ENCODE measurements around the gene BTK. TPM values are rescaled to one million over a fixed set of nuclear protein-coding genes. Genes with fewer than 3 reads are reported as not detected.
"Not testable (repeated sequence)": the region's sequence is repeated elsewhere in the genome, so short reads cannot be mapped to it uniquely, and the experiment has no call there.

The BTK gene
- total RNA-seq, 1 experiment from 2014 or later = not detected

DNA sequence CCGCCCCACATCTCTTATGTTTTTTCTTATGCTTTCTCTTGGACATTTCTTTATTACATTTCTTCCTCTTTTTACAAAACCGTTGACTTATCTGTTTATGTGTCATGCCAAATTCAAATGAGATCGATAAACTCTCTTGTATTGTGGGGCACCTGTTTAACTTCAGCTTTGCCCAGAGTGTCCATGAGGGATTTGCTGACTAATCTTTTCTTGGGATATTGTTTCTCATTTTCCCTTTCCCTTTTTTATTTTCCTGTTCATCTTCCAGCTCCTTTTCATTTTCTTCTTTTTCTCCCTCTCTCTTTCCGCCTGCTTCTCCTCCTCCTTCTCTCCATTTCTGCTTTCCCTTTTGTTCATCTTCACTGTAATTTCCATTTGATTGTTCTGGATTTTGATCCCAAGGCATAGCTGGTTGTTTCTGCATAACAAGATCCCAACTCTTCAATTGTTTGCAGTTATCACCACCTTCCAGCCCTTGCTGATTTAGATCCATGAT lies 48.2 kb downstream of the BTK start:
- Histone ChIP-seq H3K9me3 (ENCODE audit: low read depth, low read length, poor library complexity, severe bottlenecking) (no peaks in the 10 kb centered on the region), H3K27me3 (replicated peaks; ENCODE audit: insufficient read depth, low read depth, low read length, poor library complexity) (no peaks in the 10 kb centered on the region), H3K36me3 (ENCODE audit: insufficient read depth, low read length, poor library complexity, severe bottlenecking) (no peaks in the 10 kb centered on the region), H3K4me1 (ENCODE audit: insufficient read depth, low read length, poor library complexity, severe bottlenecking) (no peaks in the 10 kb centered on the region), H3K27ac (ENCODE audit: low read depth, low read length, poor library complexity, severe bottlenecking) (no peak overlapping the region), H3K4me3 (ENCODE audit: low read depth, low read length, poor library complexity, severe bottlenecking) (no peak overlapping the region)
- BruUV-seq (replicated peaks) = no TSS peak
- no peak for DNase-seq (ENCODE audit: low spot score)
- TF ChIP-seq EZH2 (IDR thresholded peaks at IDR 0.05; ENCODE audit: borderline replicate concordance, low read depth, low read length, poor library complexity, severe bottlenecking) = no peak
- TF ChIP-seq, protein P1, sequence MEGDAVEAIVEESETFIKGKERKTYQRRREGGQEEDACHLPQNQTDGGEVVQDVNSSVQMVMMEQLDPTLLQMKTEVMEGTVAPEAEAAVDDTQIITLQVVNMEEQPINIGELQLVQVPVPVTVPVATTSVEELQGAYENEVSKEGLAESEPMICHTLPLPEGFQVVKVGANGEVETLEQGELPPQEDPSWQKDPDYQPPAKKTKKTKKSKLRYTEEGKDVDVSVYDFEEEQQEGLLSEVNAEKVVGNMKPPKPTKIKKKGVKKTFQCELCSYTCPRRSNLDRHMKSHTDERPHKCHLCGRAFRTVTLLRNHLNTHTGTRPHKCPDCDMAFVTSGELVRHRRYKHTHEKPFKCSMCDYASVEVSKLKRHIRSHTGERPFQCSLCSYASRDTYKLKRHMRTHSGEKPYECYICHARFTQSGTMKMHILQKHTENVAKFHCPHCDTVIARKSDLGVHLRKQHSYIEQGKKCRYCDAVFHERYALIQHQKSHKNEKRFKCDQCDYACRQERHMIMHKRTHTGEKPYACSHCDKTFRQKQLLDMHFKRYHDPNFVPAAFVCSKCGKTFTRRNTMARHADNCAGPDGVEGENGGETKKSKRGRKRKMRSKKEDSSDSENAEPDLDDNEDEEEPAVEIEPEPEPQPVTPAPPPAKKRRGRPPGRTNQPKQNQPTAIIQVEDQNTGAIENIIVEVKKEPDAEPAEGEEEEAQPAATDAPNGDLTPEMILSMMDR (conservative IDR thresholded peaks at IDR 0.05; ENCODE audit: low read depth, low read length) = no peak
- CTCF ChIA-PET = no interaction called here
- intact Hi-C loops (cut with micrococcal nuclease; ENCODE audit: unreplicated experiment) = no loop called here
- POLR2A ChIA-PET (ENCODE audit: low non-redundant PET) = interaction anchor here (0.7 kb wide), 1 partner anchor 11 kb away, joined by 4 read pairs; the partner anchor contains the start of gene TIMM8A

- CTCF ChIA-PET; H3K9me3 ChIP-seq (ENCODE audit: low read depth, low read length, poor library complexity, severe bottlenecking); DNase-seq (ENCODE audit: low spot score); intact Hi-C loops (cut with micrococcal nuclease; ENCODE audit: unreplicated experiment); H3K27me3 ChIP-seq (replicated peaks; ENCODE audit: insufficient read depth, low read depth, low read length, poor library complexity); BruUV-seq (replicated peaks); POLR2A ChIA-PET (ENCODE audit: low non-redundant PET); H3K27ac ChIP-seq (ENCODE audit: low read depth, low read length, poor library complexity, severe bottlenecking); H3K4me1 ChIP-seq (ENCODE audit: insufficient read depth, low read length, poor library complexity, severe bottlenecking); H3K4me3 ChIP-seq (ENCODE audit: low read depth, low read length, poor library complexity, severe bottlenecking); H3K36me3 ChIP-seq (ENCODE audit: insufficient read depth, low read length, poor library complexity, severe bottlenecking): not testable (repeated sequence)
These were observed 51.7 kb downstream of the BTK start for GRCh38 chrX:101334310-101334709.

- DNase-seq (ENCODE audit: low spot score); H3K36me3 ChIP-seq (ENCODE audit: insufficient read depth, low read length, poor library complexity, severe bottlenecking); H3K27me3 ChIP-seq (replicated peaks; ENCODE audit: insufficient read depth, low read depth, low read length, poor library complexity); H3K27ac ChIP-seq (ENCODE audit: low read depth, low read length, poor library complexity, severe bottlenecking); BruUV-seq (replicated peaks); CTCF ChIA-PET; intact Hi-C loops (cut with micrococcal nuclease; ENCODE audit: unreplicated experiment); H3K4me3 ChIP-seq (ENCODE audit: low read depth, low read length, poor library complexity, severe bottlenecking); H3K9me3 ChIP-seq (ENCODE audit: low read depth, low read length, poor library complexity, severe bottlenecking); POLR2A ChIA-PET (ENCODE audit: low non-redundant PET); H3K4me1 ChIP-seq (ENCODE audit: insufficient read depth, low read length, poor library complexity, severe bottlenecking): not testable (repeated sequence)
These were observed 59.4 kb downstream of the BTK start for GRCh38 chrX:101326600-101326999.

- Histone ChIP-seq H3K27me3 (replicated peaks; ENCODE audit: insufficient read depth, low read depth, low read length, poor library complexity) (no peaks in the 10 kb centered on the region), H3K4me1 (ENCODE audit: insufficient read depth, low read length, poor library complexity, severe bottlenecking) (no peaks in the 10 kb centered on the region), H3K27ac (ENCODE audit: low read depth, low read length, poor library complexity, severe bottlenecking) (no peak overlapping the region), H3K9me3 (ENCODE audit: low read depth, low read length, poor library complexity, severe bottlenecking) (no peaks in the 10 kb centered on the region), H3K36me3 (ENCODE audit: insufficient read depth, low read length, poor library complexity, severe bottlenecking) (no peaks in the 10 kb centered on the region), H3K4me3 (ENCODE audit: low read depth, low read length, poor library complexity, severe bottlenecking) (no peak overlapping the region)
- DNase-seq (ENCODE audit: low spot score) = no peak
- BruUV-seq (replicated peaks) = no TSS peak
- intact Hi-C loops (cut with micrococcal nuclease; ENCODE audit: unreplicated experiment) = no loop called here
- TF ChIP-seq EZH2 (IDR thresholded peaks at IDR 0.05; ENCODE audit: borderline replicate concordance, low read depth, low read length, poor library complexity, severe bottlenecking) = no peak
- TF ChIP-seq, protein P1 (conservative IDR thresholded peaks at IDR 0.05; ENCODE audit: low read depth, low read length) = no peak
- CTCF ChIA-PET = no interaction called here
- POLR2A ChIA-PET (ENCODE audit: low non-redundant PET) = no interaction called here
These were observed 82.2 kb downstream of the BTK start for GRCh38 chrX:101303790-101304189.

Other genes starting within 250 kb of the BTK start
- 0.45 and 0.68 TPM in 2 replicates for gene DRP2, start 166.4 kb downstream of the BTK start, total RNA-seq (2021)
- 0.70 and 0.88 TPM in 2 replicates for gene TAF7L, start 94.9 kb downstream of the BTK start, total RNA-seq (2021)
- gene TIMM8A, start 37.4 kb downstream of the BTK start, total RNA-seq (2021) = 33.8 and 44.5 TPM in 2 replicates
- gene RPL36A, start 4.8 kb upstream of the BTK start, total RNA-seq (2021) = 267 and 316 TPM in 2 replicates
- 50.2 and 61.8 TPM in 2 replicates for gene GLA, start 21.7 kb upstream of the BTK start, total RNA-seq (2021)
- 46.0 and 48.8 TPM in 2 replicates for gene HNRNPH2, start 22.0 kb upstream of the BTK start, total RNA-seq (2021)
- 12.0 and 13.3 TPM in 2 replicates for gene ARMCX4, start 99.3 kb upstream of the BTK start, total RNA-seq (2021)
- 6.1 and 6.2 TPM in 2 replicates for gene ARMCX1, start 164.4 kb upstream of the BTK start, total RNA-seq (2021)
- 39.9 and 44.7 TPM in 2 replicates for gene ARMCX6, start 231.8 kb upstream of the BTK start, total RNA-seq (2021)
- 31.7 and 37.8 TPM in 2 replicates for gene ARMCX3, start 237.0 kb upstream of the BTK start, total RNA-seq (2021)